ENCODE data around the gene CAPN8. TPM values are rescaled to one million over a fixed set of nuclear protein-coding genes. Genes with fewer than 3 reads are reported as not detected.

CAPN8 gene
- total and polyA plus RNA-seq, 2 donors (not counting 1 experiment from before 2014, with no cell fraction given) = 0.37 to 0.52 TPM

GRCh38 chr1:223659711-223660110, 5.8 kb downstream of the CAPN8 start:
- ATAC-seq (ENCODE audit: low read depth) = no peak
- H3K27me3 Mint-ChIP-seq = peaks cover 48% of the 10 kb centered on the region

GRCh38 chr1:223657978-223658377, 7.5 kb downstream of the CAPN8 start:
- no peaks in the 10 kb centered on the region for H4K20me1 ChIP-seq (ENCODE audit: control insufficient read depth, insufficient read depth, low read length, poor library complexity, severe bottlenecking)
- H3K9me3 ChIP-seq (ENCODE audit: control extremely low read depth in 1 of 3, control insufficient read depth in 2 of 3, insufficient read depth in 1 of 3, low read length in 2 of 3) = no peaks in the 10 kb centered on the region
- no peak for DNase-seq
- no peak overlapping the region for H3K4me2 ChIP-seq (replicated peaks; ENCODE audit: low read depth, low read length, poor library complexity, severe bottlenecking)
- H3K27me3 Mint-ChIP-seq = peaks cover 36% of the 10 kb centered on the region
- TF ChIP-seq EZH2 (IDR thresholded peaks at IDR 0.05; ENCODE audit: borderline replicate concordance, insufficient read depth, low read depth, low read length, poor library complexity, severe bottlenecking) (no peak), CTCF (IDR thresholded peaks at IDR 0.05) (no peak)
- peaks cover 2% of the 10 kb centered on the region for H3K4me1 Mint-ChIP-seq
- H3K9ac ChIP-seq (ENCODE audit: low read length) = no peak overlapping the region
- no peak overlapping the region for H3K4me3 ChIP-seq (ENCODE audit: control extremely low read depth in 1 of 5, extremely low read depth in 1 of 5, insufficient read depth in 1 of 5, low read depth in 2 of 5, low read length in 4 of 5)
- no peak overlapping the region for H2AFZ ChIP-seq (ENCODE audit: insufficient read depth, low read depth, low read length, poor library complexity, severe bottlenecking)
- WGBS (ENCODE audit: insufficient coverage) = no CpG with 5 or more reads among the region's 1 CpG
- H3K9me3 Mint-ChIP-seq (ENCODE audit: insufficient read depth) = no peaks in the 10 kb centered on the region
- no peaks in the 10 kb centered on the region for H3K79me2 ChIP-seq (ENCODE audit: control insufficient read depth, insufficient read depth, low read length)
- H3K27ac Mint-ChIP-seq = no peak overlapping the region
- H3K4me1 ChIP-seq (ENCODE audit: control insufficient read depth in 2 of 2, insufficient read depth in 2 of 2, low read length in 2 of 2) = no peaks in the 10 kb centered on the region
- no peak overlapping the region for H3K4me3 Mint-ChIP-seq
- POLR2A ChIA-PET = no interaction called here
- H3K27ac ChIP-seq (ENCODE audit: low read length in 2 of 2) = no peak overlapping the region
- no peak for ATAC-seq (ENCODE audit: low read depth)
- H3K27me3 ChIP-seq (replicated peaks in 1 of 4; ENCODE audit: control extremely low read depth in 1 of 4, control insufficient read depth in 3 of 4, insufficient read depth in 4 of 4, low read length in 3 of 4) = peaks cover 0 to 4% (median 1%) of the 10 kb centered on the region in 4 experiments
- H3K36me3 ChIP-seq (replicated peaks in 1 of 2; ENCODE audit: control extremely low read depth in 1 of 2, control insufficient read depth in 1 of 2, extremely low read depth in 1 of 2, insufficient read depth in 2 of 2, low read length in 1 of 2) = no peaks in the 10 kb centered on the region
- intact Hi-C loops (cut with micrococcal nuclease) = no loop called here
- CTCF ChIA-PET = no interaction called here

More at GRCh38 chr1:223659711-223660110, 5.8 kb downstream of the CAPN8 start:
- no peaks in the 10 kb centered on the region for H3K9me3 ChIP-seq (ENCODE audit: control extremely low read depth in 1 of 3, control insufficient read depth in 2 of 3, insufficient read depth in 1 of 3, low read length in 2 of 3)
- no peaks in the 10 kb centered on the region for H3K4me1 ChIP-seq (ENCODE audit: control insufficient read depth in 2 of 2, insufficient read depth in 2 of 2, low read length in 2 of 2)
- no peaks in the 10 kb centered on the region for H4K20me1 ChIP-seq (ENCODE audit: control insufficient read depth, insufficient read depth, low read length, poor library complexity, severe bottlenecking)
- H3K4me2 ChIP-seq (replicated peaks; ENCODE audit: low read depth, low read length, poor library complexity, severe bottlenecking) = no peak overlapping the region
- DNase-seq = no peak
- H3K79me2 ChIP-seq (ENCODE audit: control insufficient read depth, insufficient read depth, low read length) = no peaks in the 10 kb centered on the region
- intact Hi-C loops (cut with micrococcal nuclease) = no loop called here
- peaks cover 0 to 6% (median 1%) of the 10 kb centered on the region in 4 experiments for H3K27me3 ChIP-seq (replicated peaks in 1 of 4; ENCODE audit: control extremely low read depth in 1 of 4, control insufficient read depth in 3 of 4, insufficient read depth in 4 of 4, low read length in 3 of 4)
- no peak overlapping the region for H3K27ac ChIP-seq (ENCODE audit: low read length in 2 of 2)
- Mint-ChIP-seq H3K27ac (no peak overlapping the region), H3K4me1 (peaks cover 3% of the 10 kb centered on the region), H3K9me3 (ENCODE audit: insufficient read depth) (no peaks in the 10 kb centered on the region), H3K4me3 (no peak overlapping the region)
- H3K9ac ChIP-seq (ENCODE audit: low read length) = no peak overlapping the region
- H2AFZ ChIP-seq (ENCODE audit: insufficient read depth, low read depth, low read length, poor library complexity, severe bottlenecking) = no peak overlapping the region
- no peak for TF ChIP-seq CTCF (IDR thresholded peaks at IDR 0.05)
- TF ChIP-seq EZH2 (IDR thresholded peaks at IDR 0.05; ENCODE audit: borderline replicate concordance, insufficient read depth, low read depth, low read length, poor library complexity, severe bottlenecking) = no peak
- ChIA-PET CTCF (no interaction called here), POLR2A (no interaction called here)
- no peak overlapping the region for H3K4me3 ChIP-seq (ENCODE audit: control extremely low read depth in 1 of 5, extremely low read depth in 1 of 5, insufficient read depth in 1 of 5, low read depth in 2 of 5, low read length in 4 of 5)
- H3K36me3 ChIP-seq (replicated peaks in 1 of 2; ENCODE audit: control extremely low read depth in 1 of 2, control insufficient read depth in 1 of 2, extremely low read depth in 1 of 2, insufficient read depth in 2 of 2, low read length in 1 of 2) = no peaks in the 10 kb centered on the region
- 90% methylated on average over 4 of the region's 4 CpGs for WGBS (ENCODE audit: insufficient coverage)

All from B cell (primary cell).